T-helper 1 cell treated with Interleukin-12 subunit alpha and Interleukin-12 subunit beta and Interleukin-4 antibody, amounts not matched to agents 30 ng/mL and 1 ng/mL, for 36 hours (primary cell): ENCODE data around the gene MAST3. TPM values are rescaled to one million over a fixed set of nuclear protein-coding genes. Genes with fewer than 3 reads are reported as not detected.

Experiments
- intact Hi-C: fragments of 100-400 bp; cut with micrococcal nuclease; formaldehyde crosslinking; loops from one replicate; pipeline ENCODE4 v1.15.1; 2024
- total RNA-seq: library from RNA; stranded (reverse); gene quantifications from 2 replicates; pipeline ENCODE4 v1.2.3, GENCODE V29; 2022

Gene MAST3
- total RNA-seq, 1 donor from 2014 or later, result 38.9 TPM

- intact Hi-C loops, result no loop called here
Observed at GRCh38 chr19:18109733-18110608, 12.4 kb downstream of the MAST3 start.

DNA sequence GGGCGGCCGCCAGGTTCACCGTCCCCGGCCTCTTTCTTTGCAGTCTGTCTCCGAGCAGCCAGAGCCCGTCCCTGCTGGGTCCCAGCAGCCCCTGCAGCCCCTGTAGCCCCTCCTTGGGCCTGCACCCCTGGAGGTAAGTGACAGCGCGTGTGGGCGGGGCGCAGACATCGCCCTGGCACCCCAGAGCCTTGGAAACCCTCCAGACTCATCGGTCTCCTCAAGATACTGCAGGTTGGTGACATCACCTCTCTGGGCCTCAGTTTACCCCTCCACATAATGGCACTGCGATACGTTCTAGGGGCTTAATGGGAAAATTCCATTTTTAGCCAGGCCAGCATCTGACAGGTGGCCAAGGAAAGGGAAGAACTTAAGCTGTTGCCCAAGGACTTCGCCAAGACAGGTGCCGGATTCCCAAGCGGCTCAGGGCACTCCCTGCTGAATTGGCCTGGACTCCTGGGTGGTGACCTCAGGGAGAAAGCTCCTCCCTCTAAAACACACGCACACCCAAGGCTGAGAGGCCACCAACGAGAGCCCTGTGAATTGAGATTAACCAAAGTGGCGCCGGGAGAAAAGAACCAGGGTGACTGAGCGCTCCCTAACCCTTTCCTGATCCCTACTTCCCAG lies 13.1 kb downstream of the MAST3 start:
- intact Hi-C loops, result no loop called here

- intact Hi-C loops, result loop anchor here (1.0 kb wide), 4 partner anchors 9 to 138 kb away; no protein-coding TSS in a partner anchor
Observed at GRCh38 chr19:18112989-18113478, 15.5 kb downstream of the MAST3 start.

DNA sequence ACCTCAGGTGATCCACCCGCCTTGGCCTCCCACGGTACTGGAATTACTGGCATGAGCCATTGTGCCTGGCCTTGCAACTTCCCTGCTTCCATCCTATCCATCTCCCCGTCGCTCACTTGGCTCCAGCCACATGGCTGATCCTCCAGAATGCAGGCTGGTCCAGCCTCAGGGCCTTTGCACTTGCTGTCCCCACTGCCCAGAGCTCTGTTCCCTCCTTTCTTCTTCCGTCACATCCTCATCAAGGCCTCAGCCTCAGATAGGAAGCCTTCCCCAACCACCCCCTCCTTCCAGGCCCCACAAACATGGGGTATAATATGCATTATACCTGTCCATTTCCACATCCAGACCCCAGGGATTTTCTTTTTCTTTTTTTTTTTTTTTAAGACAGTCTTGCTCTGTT lies 16.2 kb downstream of the MAST3 start:
- intact Hi-C loops, result loop anchor here (1.0 kb wide), 4 partner anchors 10 to 137 kb away; no protein-coding TSS in a partner anchor

- intact Hi-C loops, result no loop called here
Observed at GRCh38 chr19:18114483-18114882, 16.9 kb downstream of the MAST3 start.

DNA sequence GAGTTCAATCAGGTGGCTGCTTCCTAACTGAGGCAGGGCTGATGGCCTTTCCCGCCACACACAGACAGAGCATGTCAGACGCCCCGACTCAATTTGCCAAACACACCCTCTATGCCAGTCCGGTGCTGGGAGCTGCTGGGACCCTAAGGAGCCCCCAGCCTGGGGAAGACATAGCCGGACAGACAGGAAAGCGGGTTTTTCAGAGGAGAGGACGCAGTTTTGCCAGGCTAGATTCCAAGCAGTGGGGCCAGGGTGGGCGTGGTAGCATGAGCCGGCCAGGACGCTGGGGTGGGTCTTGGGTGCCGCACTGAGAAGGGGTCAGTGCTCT lies 19.8 kb downstream of the MAST3 start:
- intact Hi-C loops, result loop anchor here (1.0 kb wide), 2 partner anchors 76 to 110 kb away; partner anchors contain the start of gene MPV17L2

DNA sequence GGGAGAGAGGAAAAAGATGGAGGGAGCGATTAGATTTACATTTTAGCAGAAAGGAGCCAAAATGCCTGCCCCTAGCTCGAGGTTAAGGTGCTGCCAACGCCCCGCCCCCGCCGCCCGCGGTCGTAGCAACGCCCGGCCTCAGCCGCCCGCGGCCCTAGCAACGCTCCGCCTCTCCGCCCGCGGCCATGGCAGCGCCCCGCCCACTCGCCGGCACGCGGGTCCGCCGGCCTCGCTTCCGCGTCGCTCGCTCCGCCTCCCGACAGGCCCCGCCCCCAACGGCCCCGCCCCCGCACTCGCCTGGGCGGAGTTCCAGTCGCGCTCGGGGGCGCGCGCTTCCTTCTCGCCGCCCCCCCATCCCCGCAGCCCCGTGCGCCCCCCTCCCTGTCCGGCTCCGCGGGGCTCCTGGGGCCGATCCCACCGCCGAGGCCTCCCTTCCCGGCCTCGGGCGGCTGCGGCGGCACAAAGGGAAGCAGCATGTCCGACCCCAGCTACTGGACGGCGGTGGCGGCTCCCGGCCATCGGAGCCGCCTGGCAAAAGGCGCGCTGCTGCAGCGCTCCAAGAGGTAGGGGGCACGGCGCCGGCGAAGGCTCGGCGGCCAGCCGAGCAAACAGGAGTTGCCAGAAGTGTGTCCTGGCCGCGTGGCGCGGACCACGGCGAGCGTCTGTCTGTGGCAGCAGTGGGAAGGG lies 20.3 kb downstream of the MAST3 start:
- intact Hi-C loops, result loop anchor here (1.0 to 2.0 kb wide), 4 partner anchors 27 to 117 kb away; partner anchors contain the start of gene MPV17L2

DNA sequence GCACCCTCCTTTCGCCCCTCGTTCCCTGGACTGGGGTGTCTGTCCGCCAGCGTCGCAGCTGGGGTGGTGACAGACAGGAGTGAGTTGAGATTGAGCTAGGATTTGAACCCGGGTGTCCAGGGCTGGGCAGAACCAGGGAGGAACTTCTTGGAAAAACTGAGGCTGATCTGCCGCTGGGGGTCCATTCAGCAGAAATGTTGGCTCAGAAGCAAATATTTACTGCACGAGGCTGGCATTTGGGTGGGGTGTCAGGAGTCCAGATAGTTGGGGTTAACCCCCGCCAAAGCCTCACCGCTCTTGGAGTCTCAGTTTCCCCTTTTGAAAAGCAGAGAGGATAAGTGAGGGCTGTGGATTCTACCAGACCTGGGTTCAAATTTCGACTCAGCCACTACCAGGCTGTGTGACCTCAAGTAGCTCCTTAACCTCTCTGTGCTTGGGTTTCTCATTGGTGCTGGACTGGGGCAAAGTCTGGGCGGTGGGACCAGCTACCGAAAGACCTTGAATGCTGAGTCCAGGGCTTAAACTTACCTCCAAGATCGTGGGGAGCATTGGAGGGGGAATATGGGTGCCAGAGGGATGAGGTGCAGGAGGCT lies 20.9 kb downstream of the MAST3 start:
- intact Hi-C loops, result loop anchor here (1.0 to 2.0 kb wide), 5 partner anchors 21 to 118 kb away; partner anchors contain the start of genes MAST3 and RAB3A

DNA sequence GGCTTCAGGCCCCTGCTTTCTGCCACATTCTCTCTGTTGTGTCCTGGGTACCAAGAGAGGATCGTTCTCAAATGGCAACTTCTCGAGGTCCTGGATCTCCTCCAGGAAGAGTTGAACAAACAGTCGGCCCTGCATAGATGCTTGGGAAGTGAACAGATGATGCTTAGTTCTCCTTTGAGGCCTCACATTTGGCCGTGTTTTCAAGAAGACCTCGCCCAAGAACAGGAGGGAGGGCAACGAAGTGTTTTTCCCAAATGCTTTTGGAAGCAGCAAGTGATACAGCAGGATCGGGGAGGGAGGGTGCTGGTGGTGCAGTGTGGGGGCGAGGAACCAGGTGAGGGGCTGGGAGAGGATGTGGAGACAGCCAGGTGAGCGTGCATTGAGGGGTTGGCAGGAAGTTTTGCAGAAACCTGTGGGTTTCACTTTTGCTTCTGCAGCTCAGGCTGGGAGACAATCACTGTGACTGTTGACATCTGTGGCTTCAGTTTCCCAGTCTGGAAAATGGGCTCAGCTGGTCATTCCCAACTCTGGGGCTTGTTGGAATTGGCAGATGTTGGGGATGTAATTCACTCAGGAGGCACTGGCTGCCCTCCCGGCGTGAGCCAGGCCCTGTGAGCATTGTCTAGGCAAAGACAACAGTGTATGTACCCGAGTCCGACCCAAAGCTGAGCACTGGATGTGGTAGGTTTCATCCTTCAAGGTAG lies 21.6 kb downstream of the MAST3 start:
- intact Hi-C loops, result loop anchor here (1.0 to 2.0 kb wide), 4 partner anchors 22 to 118 kb away; partner anchors contain the start of genes MAST3 and RAB3A

DNA sequence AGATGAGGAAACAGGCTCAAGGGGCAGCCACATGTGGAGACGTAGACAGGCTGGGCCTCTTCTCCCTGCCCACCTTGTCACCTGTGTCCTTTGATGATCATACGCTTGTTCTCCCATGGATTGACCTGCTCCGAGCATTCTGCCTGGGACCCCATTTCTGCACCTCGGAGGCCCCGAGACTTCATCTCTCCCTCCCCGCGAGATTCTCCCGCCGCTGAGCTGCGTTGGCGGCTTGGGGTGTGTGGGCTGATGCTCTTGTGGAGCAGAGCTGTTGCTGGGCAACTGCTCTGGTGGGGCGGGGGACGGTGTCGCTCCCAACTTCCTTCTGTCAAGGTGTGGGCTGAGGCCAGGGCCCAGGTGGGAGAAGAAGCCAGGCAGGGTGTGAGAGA lies 22.1 kb downstream of the MAST3 start:
- intact Hi-C loops, result loop anchor here (1.0 to 2.0 kb wide), 4 partner anchors 22 to 119 kb away; partner anchors contain the start of genes MAST3 and RAB3A

DNA sequence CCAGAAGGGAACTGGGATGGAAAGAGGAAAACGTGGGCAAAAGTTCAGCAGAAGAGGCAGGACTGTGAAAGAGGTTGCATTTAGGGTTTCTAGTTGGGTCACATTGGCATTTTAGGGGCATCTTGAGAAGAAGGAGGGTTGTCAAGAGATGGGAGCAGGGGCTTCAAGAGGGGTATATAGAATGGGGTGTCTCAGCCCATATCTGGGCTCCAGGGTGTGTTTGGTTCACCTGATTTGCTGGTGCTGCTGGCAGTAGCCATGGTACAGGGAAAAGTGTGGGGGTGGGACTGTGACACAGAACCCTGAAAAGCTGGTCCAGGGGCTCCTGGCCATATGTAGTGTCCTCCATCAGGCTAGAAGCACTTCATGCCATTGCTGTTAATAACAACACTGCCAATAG lies 22.5 kb downstream of the MAST3 start:
- intact Hi-C loops, result no loop called here

GRCh38 chr19:18121166-18121565 lies 23.6 kb downstream of the MAST3 start:
- intact Hi-C loops, result no loop called here

GRCh38 chr19:18122424-18122823 lies 24.8 kb downstream of the MAST3 start:
- intact Hi-C loops, result no loop called here

DNA sequence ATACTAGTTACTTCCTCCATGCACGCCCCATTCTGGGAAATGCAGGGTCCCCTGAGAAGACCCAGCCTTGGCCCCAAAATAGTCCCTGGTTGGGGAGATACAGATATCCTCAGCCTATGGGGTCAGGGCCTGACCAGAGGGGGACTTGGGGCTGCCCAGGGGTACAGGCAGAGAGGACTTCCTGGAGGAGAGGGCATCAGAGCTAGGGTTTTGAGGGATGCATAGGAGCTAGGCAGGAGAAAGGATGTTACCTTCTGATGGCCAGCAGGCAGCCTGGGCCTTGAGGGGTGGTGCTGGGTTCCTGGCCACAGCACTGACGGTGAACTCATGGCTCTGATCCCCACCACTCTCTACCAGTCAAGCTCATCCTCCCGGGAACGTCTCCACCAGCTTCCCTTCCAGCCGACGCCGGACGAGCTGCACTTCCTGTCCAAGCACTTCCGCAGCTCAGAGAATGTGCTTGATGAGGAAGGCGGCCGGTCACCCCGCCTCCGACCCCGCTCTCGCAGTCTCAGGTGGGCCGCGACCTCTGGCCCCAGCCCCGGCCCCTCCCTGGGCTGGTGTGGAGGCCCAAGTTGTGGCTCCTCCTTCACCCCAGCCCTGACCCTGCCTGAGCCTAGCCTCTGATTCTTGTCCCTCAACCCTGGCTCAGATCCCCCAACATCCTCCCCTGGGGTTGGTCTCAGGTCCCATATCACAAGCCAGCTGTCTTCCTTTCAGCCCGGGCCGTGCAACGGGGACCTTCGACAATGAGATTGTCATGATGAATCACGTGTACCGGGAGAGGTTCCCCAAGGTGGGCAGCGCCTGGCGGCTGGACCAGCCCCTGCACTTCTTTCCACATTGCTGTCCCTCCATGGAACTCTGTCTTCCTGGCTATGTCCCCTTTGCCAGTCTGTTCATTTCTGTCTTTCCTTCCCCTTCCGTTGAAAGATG lies 25.6 kb downstream of the MAST3 start:
- intact Hi-C loops, result no loop called here

- intact Hi-C loops, result no loop called here
Observed at GRCh38 chr19:18123819-18124218, 26.2 kb downstream of the MAST3 start.

DNA sequence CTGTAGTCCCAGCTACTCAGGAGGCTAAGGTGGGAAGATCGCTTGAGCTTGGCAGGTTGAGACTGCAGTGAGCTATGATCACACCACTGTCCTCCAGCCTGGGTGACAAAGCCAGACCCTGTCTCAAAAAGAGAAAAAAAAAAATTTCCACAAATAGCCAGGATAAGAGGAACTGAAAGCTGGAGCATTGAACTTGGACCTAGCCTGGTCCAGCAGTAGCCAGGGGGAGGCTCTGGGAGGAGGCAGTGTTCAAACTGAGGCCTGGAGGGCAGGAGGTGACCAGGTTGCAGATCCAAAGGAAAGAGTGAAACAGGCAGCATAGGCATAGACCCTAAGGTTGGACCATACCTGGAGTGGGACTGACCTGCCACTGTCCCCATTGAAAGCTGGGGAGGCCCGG lies 28.5 kb downstream of the MAST3 start:
- intact Hi-C loops, result no loop called here

- intact Hi-C loops, result no loop called here
Observed at GRCh38 chr19:18128044-18128443, 30.5 kb downstream of the MAST3 start.

- intact Hi-C loops, result no loop called here
Observed at GRCh38 chr19:18128805-18129204, 31.2 kb downstream of the MAST3 start.

GRCh38 chr19:18130523-18131242 lies 33.1 kb downstream of the MAST3 start:
- intact Hi-C loops, result no loop called here
